Measurements from ENCODE around the gene MUSK. TPM values are rescaled to one million over a fixed set of nuclear protein-coding genes. Genes with fewer than 3 reads are reported as not detected.
"Not testable (repeated sequence)": the region's sequence is repeated elsewhere in the genome, so short reads cannot be mapped to it uniquely, and the experiment has no call there.

Gene MUSK
- total RNA-seq, 5 donors from 2014 or later (not counting 1 experiment from before 2014, with no cell fraction given) = not detected

DNA sequence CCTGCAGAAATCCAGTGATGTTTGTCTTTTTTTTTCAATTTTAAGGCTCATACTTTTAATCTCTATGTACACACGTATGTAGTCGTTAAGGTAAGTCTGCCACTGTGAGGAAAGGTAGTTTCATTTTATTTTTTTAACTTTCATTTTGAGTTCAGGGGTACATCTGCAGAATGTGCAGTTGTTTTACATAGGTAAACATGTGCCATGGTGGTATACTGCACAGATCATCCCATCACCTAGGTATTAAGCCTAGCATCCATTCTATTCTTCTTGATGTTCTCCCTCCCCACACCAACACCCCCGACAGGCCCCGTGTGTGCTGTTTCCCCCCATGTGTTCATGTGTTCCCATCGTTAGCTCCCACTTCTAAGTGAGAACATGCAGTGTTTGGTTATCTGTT lies 19.7 kb downstream of the MUSK start:
- WGBS (ENCODE audit: insufficient coverage) = no CpG with 5 or more reads among the region's 5 CpGs
- Histone ChIP-seq H3K4me3 (ENCODE audit: control insufficient read depth in 1 of 2, extremely low read depth in 1 of 2, low read length in 1 of 2) (no peak overlapping the region), H3K27ac (ENCODE audit: low read length) (no peak overlapping the region), H3K4me1 (ENCODE audit: control insufficient read depth in 1 of 2, extremely low read depth in 1 of 2, insufficient read depth in 2 of 2, low read length in 2 of 2) (no peaks in the 10 kb centered on the region), H3K36me3 (ENCODE audit: control insufficient read depth in 2 of 2, extremely low read depth in 1 of 2, insufficient read depth in 1 of 2, low read length in 1 of 2) (no peaks in the 10 kb centered on the region), H3K27me3 (replicated peaks in 1 of 2; ENCODE audit: control insufficient read depth in 2 of 2, extremely low read depth in 1 of 2, insufficient read depth in 2 of 2, low read length in 1 of 2) (no peaks in the 10 kb centered on the region), H3K9me3 (no peaks in the 10 kb centered on the region)
- peaks cover under 1 to 2% of the 10 kb centered on the region in 2 donors for H3K27me3 Mint-ChIP-seq
- H3K4me1 Mint-ChIP-seq = no peaks in the 10 kb centered on the region
- no peaks in the 10 kb centered on the region for H3K36me3 Mint-ChIP-seq
- H3K4me3 Mint-ChIP-seq = no peak overlapping the region
- ATAC-seq (replicated peaks in 1 of 4) (no peak), DNase-seq (no peak)
- ChIA-PET POLR2A (no interaction called here), CTCF (no interaction called here)
- no peak overlapping the region for H3K27ac Mint-ChIP-seq
- H3K9me3 Mint-ChIP-seq = peaks cover 0 to 5% (median 0%) of the 10 kb centered on the region in 3 donors

DNA sequence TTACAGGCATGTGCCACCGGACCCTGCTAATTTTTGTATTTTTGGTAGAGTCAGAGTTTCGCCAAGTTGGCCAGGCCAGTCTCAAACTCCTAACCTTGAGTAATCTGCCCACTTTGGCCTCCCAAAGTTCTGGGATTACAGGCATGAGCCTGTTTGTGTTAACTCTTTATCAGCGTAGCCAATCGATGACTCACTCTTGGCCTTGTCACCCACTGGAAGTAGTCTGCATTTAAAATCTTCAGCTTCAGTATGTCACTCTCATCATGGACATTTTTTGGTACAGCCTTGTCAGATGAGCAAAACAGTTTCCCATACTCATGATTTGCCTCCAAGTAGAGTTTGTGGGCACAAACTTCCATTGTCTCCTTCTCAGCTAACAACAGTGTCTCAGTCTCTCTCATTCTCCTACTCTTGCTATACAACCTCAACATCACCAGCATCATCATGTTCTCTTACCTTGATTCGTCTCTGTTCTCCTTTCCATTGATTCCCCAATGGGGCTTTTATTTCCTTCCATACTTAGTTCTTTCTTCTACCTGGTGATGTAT lies 22.5 kb downstream of the MUSK start:
- H3K4me1 Mint-ChIP-seq = no peaks in the 10 kb centered on the region
- WGBS (ENCODE audit: insufficient coverage) = 98% methylated on average over 5 of the region's 5 CpGs
- Histone ChIP-seq H3K27ac (ENCODE audit: low read length) (no peak overlapping the region), H3K4me1 (ENCODE audit: control insufficient read depth in 1 of 2, extremely low read depth in 1 of 2, insufficient read depth in 2 of 2, low read length in 2 of 2) (no peaks in the 10 kb centered on the region), H3K36me3 (ENCODE audit: control insufficient read depth in 2 of 2, extremely low read depth in 1 of 2, insufficient read depth in 1 of 2, low read length in 1 of 2) (no peaks in the 10 kb centered on the region), H3K9me3 (no peaks in the 10 kb centered on the region), H3K27me3 (replicated peaks in 1 of 2; ENCODE audit: control insufficient read depth in 2 of 2, extremely low read depth in 1 of 2, insufficient read depth in 2 of 2, low read length in 1 of 2) (no peaks in the 10 kb centered on the region), H3K4me3 (ENCODE audit: control insufficient read depth in 1 of 2, extremely low read depth in 1 of 2, low read length in 1 of 2) (no peak overlapping the region)
- ChIA-PET CTCF (no interaction called here), POLR2A (no interaction called here)
- H3K36me3 Mint-ChIP-seq = no peaks in the 10 kb centered on the region
- no peak for DNase-seq
- no peak for ATAC-seq (replicated peaks in 1 of 4)
- no peak overlapping the region for H3K27ac Mint-ChIP-seq
- peaks cover 2 to 3% of the 10 kb centered on the region in 2 donors for H3K27me3 Mint-ChIP-seq
- no peak overlapping the region for H3K4me3 Mint-ChIP-seq
- H3K9me3 Mint-ChIP-seq = peaks cover 0 to 5% (median 0%) of the 10 kb centered on the region in 3 donors

DNA sequence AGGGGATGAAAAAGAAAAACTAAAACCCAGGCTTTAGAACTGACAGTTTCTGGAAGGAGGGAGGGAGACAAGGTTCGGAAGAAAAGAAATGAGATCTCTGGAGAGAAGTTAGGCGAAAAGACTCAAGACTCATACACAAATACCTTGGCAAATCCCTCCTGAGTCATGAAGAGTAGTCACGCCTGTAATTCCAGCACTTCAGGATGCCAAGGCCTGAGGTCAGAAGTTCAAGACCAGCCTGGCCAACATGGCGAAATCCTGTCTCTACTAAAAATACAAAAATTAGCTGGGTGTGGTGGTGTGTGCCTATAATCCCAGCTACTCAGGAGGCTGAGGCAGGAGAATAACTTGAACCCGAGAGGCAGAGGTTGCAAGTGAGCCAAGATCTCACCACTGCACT lies 27.3 kb downstream of the MUSK start:
- no CpG with 5 or more reads among the region's 5 CpGs for WGBS (ENCODE audit: insufficient coverage)
- H3K4me3 ChIP-seq (ENCODE audit: control insufficient read depth in 1 of 2, extremely low read depth in 1 of 2, low read length in 1 of 2); H3K36me3 ChIP-seq (ENCODE audit: control insufficient read depth in 2 of 2, extremely low read depth in 1 of 2, insufficient read depth in 1 of 2, low read length in 1 of 2); H3K4me1 ChIP-seq (ENCODE audit: control insufficient read depth in 1 of 2, extremely low read depth in 1 of 2, insufficient read depth in 2 of 2, low read length in 2 of 2); H3K36me3 Mint-ChIP-seq; H3K9me3 Mint-ChIP-seq; H3K4me3 Mint-ChIP-seq; POLR2A ChIA-PET; ATAC-seq (replicated peaks in 1 of 4); H3K9me3 ChIP-seq; CTCF ChIA-PET; H3K27me3 ChIP-seq (replicated peaks in 1 of 2; ENCODE audit: control insufficient read depth in 2 of 2, extremely low read depth in 1 of 2, insufficient read depth in 2 of 2, low read length in 1 of 2); H3K4me1 Mint-ChIP-seq; DNase-seq; H3K27ac Mint-ChIP-seq; H3K27me3 Mint-ChIP-seq; H3K27ac ChIP-seq (ENCODE audit: low read length): not testable (repeated sequence)

DNA sequence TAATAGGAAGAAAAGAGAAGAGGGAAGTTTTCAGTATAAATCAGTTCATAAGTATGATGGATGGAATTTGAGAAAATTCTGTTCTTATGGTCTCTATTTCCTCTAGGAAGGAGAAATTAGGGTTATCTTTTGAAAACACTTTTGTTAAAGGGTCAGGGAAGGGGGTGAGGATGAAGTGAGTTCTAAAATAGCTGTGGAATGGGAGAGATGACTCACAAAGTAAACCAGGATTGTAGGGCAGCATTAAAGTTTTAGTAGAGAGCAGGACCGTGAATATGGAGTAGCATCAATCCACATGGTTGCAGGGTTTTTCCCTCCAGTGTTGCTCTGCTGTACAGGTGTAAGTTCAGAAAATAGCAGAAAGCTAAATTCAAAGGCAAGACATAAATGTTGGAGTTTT lies 32.4 kb downstream of the MUSK start:
- no peak overlapping the region for H3K4me3 ChIP-seq (ENCODE audit: control insufficient read depth in 1 of 2, extremely low read depth in 1 of 2, low read length in 1 of 2)
- Mint-ChIP-seq H3K27me3 (no peaks in the 10 kb centered on the region), H3K27ac (no peak overlapping the region), H3K4me1 (no peaks in the 10 kb centered on the region), H3K4me3 (no peak overlapping the region), H3K9me3 (no peaks in the 10 kb centered on the region), H3K36me3 (no peaks in the 10 kb centered on the region)
- H3K27ac ChIP-seq (ENCODE audit: low read length) = no peak overlapping the region
- no peaks in the 10 kb centered on the region for H3K4me1 ChIP-seq (ENCODE audit: control insufficient read depth in 1 of 2, extremely low read depth in 1 of 2, insufficient read depth in 2 of 2, low read length in 2 of 2)
- ChIA-PET POLR2A (no interaction called here), CTCF (no interaction called here)
- DNase-seq = no peak
- no peaks in the 10 kb centered on the region for H3K36me3 ChIP-seq (ENCODE audit: control insufficient read depth in 2 of 2, extremely low read depth in 1 of 2, insufficient read depth in 1 of 2, low read length in 1 of 2)
- no peaks in the 10 kb centered on the region for H3K9me3 ChIP-seq
- H3K27me3 ChIP-seq (replicated peaks in 1 of 2; ENCODE audit: control insufficient read depth in 2 of 2, extremely low read depth in 1 of 2, insufficient read depth in 2 of 2, low read length in 1 of 2) = no peaks in the 10 kb centered on the region
- ATAC-seq (replicated peaks in 1 of 4) = no peak
- WGBS (ENCODE audit: insufficient coverage) = 75% methylated on average over 1 of the region's 1 CpG

DNA sequence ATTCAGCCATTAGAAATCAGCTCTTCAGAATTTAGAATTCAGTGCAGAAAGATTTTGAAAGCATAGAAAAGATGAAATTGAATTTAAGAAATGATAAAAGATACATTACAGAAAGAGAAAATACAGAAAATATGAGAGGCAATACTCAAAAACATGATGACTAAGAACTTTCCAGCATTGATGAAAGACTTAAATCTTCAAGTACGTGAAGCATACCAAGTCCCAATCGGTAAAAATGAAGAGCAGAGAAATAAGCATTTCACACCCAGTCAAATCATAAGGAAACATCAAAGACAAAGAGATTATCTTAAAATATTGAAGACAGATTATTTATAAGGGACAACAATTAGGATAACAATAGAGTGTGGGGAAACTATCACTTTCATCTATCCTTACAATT lies 35.1 kb downstream of the MUSK start:
- Histone ChIP-seq H3K27ac (ENCODE audit: low read length) (no peak overlapping the region), H3K27me3 (replicated peaks in 1 of 2; ENCODE audit: control insufficient read depth in 2 of 2, extremely low read depth in 1 of 2, insufficient read depth in 2 of 2, low read length in 1 of 2) (no peaks in the 10 kb centered on the region), H3K4me3 (ENCODE audit: control insufficient read depth in 1 of 2, extremely low read depth in 1 of 2, low read length in 1 of 2) (no peak overlapping the region), H3K36me3 (ENCODE audit: control insufficient read depth in 2 of 2, extremely low read depth in 1 of 2, insufficient read depth in 1 of 2, low read length in 1 of 2) (no peaks in the 10 kb centered on the region), H3K4me1 (ENCODE audit: control insufficient read depth in 1 of 2, extremely low read depth in 1 of 2, insufficient read depth in 2 of 2, low read length in 2 of 2) (no peaks in the 10 kb centered on the region), H3K9me3 (no peaks in the 10 kb centered on the region)
- CTCF ChIA-PET = interaction anchor here in 1 of 2 donors (0.7 kb wide), 1 partner anchor 119 kb away, joined by 6 read pairs; no protein-coding TSS in a partner anchor
- no peak overlapping the region for H3K27ac Mint-ChIP-seq
- H3K36me3 Mint-ChIP-seq = no peaks in the 10 kb centered on the region
- ATAC-seq (replicated peaks in 1 of 4) = no peak
- H3K27me3 Mint-ChIP-seq = no peaks in the 10 kb centered on the region
- WGBS (ENCODE audit: insufficient coverage) = no CpG with 5 or more reads among the region's 2 CpGs
- no peak for DNase-seq
- H3K4me3 Mint-ChIP-seq = no peak overlapping the region
- no peaks in the 10 kb centered on the region for H3K4me1 Mint-ChIP-seq
- H3K9me3 Mint-ChIP-seq = no peaks in the 10 kb centered on the region
- POLR2A ChIA-PET = no interaction called here

DNA sequence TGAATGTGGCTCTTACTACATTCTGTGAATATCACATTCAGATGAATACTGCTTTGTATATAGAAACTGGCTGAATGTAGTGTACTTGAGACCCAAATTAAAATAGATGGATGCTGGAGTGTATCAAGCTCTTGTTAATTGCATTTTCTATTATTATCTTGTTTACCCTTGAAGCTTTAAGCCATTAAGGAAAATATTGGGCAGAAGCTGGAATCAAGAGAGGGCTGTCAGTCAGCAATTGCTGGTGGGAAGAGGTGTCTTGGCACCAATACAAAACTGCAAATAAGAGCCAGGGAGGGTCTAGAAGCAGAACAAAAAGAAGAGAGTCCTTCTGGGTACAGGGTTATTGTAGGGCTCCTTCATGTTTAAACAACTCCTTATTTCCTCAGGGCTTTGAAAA lies 38.8 kb downstream of the MUSK start:
- H3K36me3 Mint-ChIP-seq = no peaks in the 10 kb centered on the region
- H3K27me3 ChIP-seq (replicated peaks in 1 of 2; ENCODE audit: control insufficient read depth in 2 of 2, extremely low read depth in 1 of 2, insufficient read depth in 2 of 2, low read length in 1 of 2) = no peaks in the 10 kb centered on the region
- no peaks in the 10 kb centered on the region for H3K36me3 ChIP-seq (ENCODE audit: control insufficient read depth in 2 of 2, extremely low read depth in 1 of 2, insufficient read depth in 1 of 2, low read length in 1 of 2)
- H3K4me3 ChIP-seq (ENCODE audit: control insufficient read depth in 1 of 2, extremely low read depth in 1 of 2, low read length in 1 of 2) = no peak overlapping the region
- DNase-seq = no peak
- H3K9me3 Mint-ChIP-seq = no peaks in the 10 kb centered on the region
- no peaks in the 10 kb centered on the region for H3K9me3 ChIP-seq
- no peaks in the 10 kb centered on the region for H3K4me1 ChIP-seq (ENCODE audit: control insufficient read depth in 1 of 2, extremely low read depth in 1 of 2, insufficient read depth in 2 of 2, low read length in 2 of 2)
- no peak overlapping the region for H3K27ac Mint-ChIP-seq
- no peaks in the 10 kb centered on the region for H3K4me1 Mint-ChIP-seq
- CTCF ChIA-PET = no interaction called here
- ATAC-seq (replicated peaks in 1 of 4) = no peak
- no peaks in the 10 kb centered on the region for H3K27me3 Mint-ChIP-seq
- POLR2A ChIA-PET = no interaction called here
- no peak overlapping the region for H3K27ac ChIP-seq (ENCODE audit: low read length)
- no peak overlapping the region for H3K4me3 Mint-ChIP-seq

DNA sequence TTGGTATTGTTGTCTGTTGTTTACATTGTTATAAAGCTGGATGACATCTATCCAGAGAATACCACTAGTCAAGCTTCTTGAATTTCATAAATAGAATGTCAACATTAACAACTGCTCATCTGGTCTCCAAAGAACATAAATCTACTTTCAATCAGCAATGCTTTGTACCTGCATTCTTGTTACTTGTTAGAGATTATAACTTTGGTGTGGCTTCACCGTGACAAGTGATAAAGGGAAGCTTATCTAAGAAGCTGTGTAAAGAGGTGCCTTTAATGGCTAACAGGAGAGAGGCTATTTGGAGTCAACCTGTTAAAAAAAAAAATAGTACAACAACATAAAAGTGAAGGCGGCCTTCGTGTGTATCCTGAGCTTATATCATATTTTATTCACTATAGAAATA lies 41.8 kb downstream of the MUSK start:
- Mint-ChIP-seq H3K9me3 (peaks cover 0 to 5% (median 5%) of the 10 kb centered on the region in 3 donors), H3K36me3 (no peaks in the 10 kb centered on the region), H3K4me3 (no peak overlapping the region), H3K27ac (no peak overlapping the region), H3K4me1 (no peaks in the 10 kb centered on the region), H3K27me3 (no peaks in the 10 kb centered on the region)
- H3K36me3 ChIP-seq (ENCODE audit: control insufficient read depth in 2 of 2, extremely low read depth in 1 of 2, insufficient read depth in 1 of 2, low read length in 1 of 2) = no peaks in the 10 kb centered on the region
- ChIA-PET CTCF (interaction anchor here in 1 of 2 donors (0.5 kb wide), 1 partner anchor 44 kb away, joined by 12 read pairs; no protein-coding TSS in a partner anchor), POLR2A (no interaction called here)
- H3K27ac ChIP-seq (ENCODE audit: low read length) = no peak overlapping the region
- no peak overlapping the region for H3K4me3 ChIP-seq (ENCODE audit: control insufficient read depth in 1 of 2, extremely low read depth in 1 of 2, low read length in 1 of 2)
- ATAC-seq (replicated peaks in 1 of 4) = no peak
- no peaks in the 10 kb centered on the region for H3K9me3 ChIP-seq
- no peak for DNase-seq
- WGBS (ENCODE audit: insufficient coverage) = no CpG with 5 or more reads among the region's 3 CpGs
- H3K4me1 ChIP-seq (ENCODE audit: control insufficient read depth in 1 of 2, extremely low read depth in 1 of 2, insufficient read depth in 2 of 2, low read length in 2 of 2) = no peaks in the 10 kb centered on the region
- no peaks in the 10 kb centered on the region for H3K27me3 ChIP-seq (replicated peaks in 1 of 2; ENCODE audit: control insufficient read depth in 2 of 2, extremely low read depth in 1 of 2, insufficient read depth in 2 of 2, low read length in 1 of 2)
